Measurements from ENCODE around the gene UPP2.

GRCh38 chr2:158104903-158105302 is 3.2 kb downstream of the UPP2 start:
- TF ChIP-seq CTCF (IDR thresholded peaks at IDR 0.05), result no peak
- TF ChIP-seq POLR2AphosphoS5 (IDR thresholded peaks at IDR 0.05), result no peak
